Fibroblast of skin of right quadriceps (primary cell): ENCODE results near the gene DDX5.
A peak's percentile ranks its signal among the peaks of the same experiment; 100 is the strongest.
"Not testable (repeated sequence)": the region's sequence is repeated elsewhere in the genome, so short reads cannot be mapped to it uniquely, and the experiment has no call there.

Source experiments
- DNase-seq: peaks from one replicate; pipeline ENCODE4 v3.0.0-alpha.2; 2013

DDX5 gene

GRCh38 chr17:64506576-64507412 lies 705 bp upstream of the DDX5 start, which contains the start of gene CEP95:
Gene CEP95 (plus strand): TSS chr17:64506977. CDS start chr17:64507098, 121 bp downstream.
- peak; percentile 99 for DNase-seq

DNA sequence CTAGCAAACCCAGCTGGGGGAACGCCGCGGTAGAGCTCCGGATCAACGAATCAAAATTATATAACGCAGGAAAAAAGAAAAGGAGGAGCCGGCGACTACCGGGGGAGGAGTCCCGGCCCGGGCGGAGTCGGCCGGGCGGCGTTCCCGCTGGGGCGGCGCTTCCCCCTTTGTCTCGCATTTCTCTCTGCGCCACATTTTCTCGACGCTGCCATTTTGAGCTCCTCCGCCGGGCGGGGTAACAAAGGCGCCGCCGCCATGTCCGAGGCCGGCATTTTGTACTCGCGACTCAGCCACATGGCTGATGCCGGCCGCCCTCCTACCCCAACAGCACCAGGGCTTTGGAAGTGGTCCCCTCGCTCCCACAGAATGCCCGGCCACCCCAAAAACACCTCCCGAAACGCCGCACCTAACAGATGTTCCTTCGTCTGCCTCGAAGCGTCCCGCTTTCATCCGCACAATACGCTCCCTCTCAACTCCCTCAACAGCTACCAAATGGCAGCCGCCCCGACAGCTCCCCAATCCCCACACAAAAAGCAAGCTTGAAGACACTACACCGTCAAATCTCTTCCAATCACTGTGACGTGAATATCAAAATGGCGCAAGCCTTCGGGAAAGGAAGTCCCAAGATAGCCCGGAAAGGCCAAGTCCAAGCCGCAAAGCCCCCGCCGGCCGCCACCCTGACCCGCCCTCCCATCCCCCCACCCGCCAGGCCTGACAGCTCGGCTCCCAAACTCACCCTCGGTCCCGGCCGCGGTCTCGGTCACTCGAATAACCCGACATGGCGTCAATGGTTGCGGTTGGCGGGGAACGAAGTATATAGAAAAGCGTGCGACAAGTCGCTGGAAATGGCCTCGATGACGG lies 519 bp downstream of the DDX5 start:
- peak; percentile 91 for DNase-seq

GRCh38 chr17:64504769-64505339 lies 1.2 kb downstream of the DDX5 start:
- DNase-seq: peak; percentile 48

- no peak for DNase-seq
These were observed 2.0 kb downstream of the DDX5 start for GRCh38 chr17:64503821-64504768.

GRCh38 chr17:64503341-64503740 lies 2.7 kb downstream of the DDX5 start:
- DNase-seq: no peak

GRCh38 chr17:64502809-64503208 lies 3.3 kb downstream of the DDX5 start:
- no peak for DNase-seq

DNA sequence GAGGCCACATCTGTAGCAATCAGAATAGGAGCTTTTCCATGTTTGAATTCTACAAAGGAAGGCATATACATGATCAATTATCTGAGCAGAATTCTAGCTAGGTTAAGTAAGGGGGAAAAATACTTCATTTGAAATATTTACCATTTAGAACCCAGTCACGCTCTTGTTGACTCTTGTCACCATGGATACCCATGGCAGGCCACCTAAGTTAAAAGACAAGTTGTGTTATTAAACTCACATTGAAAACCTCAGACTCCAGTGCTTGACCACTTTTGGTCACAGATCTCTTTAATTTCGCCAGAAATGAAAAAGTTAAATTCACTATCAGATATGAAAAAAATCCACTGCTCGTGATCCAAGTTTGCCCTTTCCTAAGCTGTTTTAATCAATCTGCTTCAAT lies 4.1 kb downstream of the DDX5 start:
- no peak for DNase-seq

DNA sequence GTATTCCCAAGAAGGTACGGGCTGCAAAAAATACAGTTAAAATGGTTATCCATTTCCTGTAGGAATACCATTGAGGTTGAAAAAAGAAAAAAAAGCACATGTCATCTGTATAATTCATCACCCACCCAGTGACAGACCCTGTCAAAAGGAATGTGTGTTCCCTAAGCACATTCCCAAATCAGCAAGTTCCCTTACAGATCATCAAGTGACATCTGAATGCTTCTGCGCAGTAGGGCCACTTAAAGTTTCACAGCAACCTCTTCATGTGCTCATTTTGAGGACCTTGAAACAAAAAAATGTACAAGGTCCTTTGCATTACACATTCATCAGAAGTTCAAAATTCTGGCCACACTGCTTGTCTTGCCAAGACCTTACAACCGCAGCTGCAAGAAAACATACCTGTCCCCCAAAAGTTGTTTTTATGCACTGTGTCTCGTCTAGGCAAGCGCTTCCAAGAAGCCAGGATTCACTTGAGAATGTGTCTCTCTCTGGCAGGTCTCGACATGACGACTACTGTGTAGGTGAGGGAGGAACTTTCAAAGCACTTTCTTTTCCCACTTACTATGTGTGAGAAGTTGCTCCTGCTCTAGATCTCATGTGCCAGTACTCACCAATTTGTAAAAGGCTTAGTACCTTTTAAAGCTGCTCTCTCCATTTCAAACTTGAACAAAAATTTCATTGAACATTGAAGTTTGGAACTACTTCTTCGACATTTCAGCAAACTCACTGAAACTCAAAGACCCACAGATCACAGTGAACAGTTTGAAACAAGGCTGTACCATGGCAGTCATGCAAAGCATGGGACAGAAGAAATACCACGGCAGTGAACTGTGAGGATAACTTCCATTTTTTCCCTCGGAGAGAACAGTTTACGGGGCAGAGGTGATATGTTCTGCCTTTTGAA lies 5.0 kb downstream of the DDX5 start:
- DNase-seq: no peak

DNA sequence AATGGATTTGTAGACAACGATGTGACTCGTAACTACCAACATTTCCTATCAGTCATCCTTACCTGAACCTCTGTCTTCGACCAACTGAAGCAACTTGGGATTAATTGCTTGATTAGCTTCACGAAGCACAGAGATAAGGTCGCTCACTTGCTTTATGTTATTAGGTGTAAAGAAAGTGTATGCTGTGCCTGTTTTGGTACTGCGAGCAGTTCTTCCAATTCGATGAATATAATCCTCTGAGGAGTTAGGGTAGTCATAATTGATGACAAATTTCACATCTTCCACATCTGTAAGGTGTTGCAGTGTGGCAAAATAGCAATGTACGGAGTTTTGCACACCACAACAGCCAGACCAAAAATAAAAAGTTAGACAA lies 5.6 kb downstream of the DDX5 start:
- DNase-seq: no peak

- DNase-seq: peak; percentile 26
These were observed 6.1 kb downstream of the DDX5 start for GRCh38 chr17:64499805-64500486.

GRCh38 chr17:64498308-64499203 lies 7.5 kb downstream of the DDX5 start:
- no peak for DNase-seq

GRCh38 chr17:64497565-64498035 lies 8.5 kb downstream of the DDX5 start:
- no peak for DNase-seq

GRCh38 chr17:64496786-64497564 lies 9.1 kb downstream of the DDX5 start, which contains the start of gene POLG2:
Gene POLG2 (minus strand): TSS chr17:64497054. CDS start chr17:64496968, 86 bp downstream.
- DNase-seq: peak; percentile 91

- DNase-seq: no peak
These were observed 9.7 kb downstream of the DDX5 start for GRCh38 chr17:64496348-64496785.

DNA sequence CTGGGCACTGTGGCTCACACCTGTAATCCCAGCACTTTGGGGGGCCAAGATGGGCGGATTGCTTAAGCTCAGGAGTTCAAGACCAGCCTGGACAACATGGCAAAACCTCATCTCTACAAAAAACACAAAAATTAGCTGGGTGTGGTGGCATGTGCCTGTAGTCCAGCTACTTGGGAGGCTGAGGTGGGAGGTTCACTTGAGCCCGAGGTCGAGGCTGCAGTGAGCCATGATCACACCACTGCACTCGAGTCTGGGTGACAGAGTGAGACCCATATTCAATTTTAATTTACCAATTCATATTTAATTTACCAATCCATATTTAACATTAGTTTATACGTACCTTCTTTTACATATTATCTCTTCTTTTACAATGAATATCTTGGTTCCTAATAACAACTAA lies 10.8 kb downstream of the DDX5 start:
- not testable (repeated sequence) for DNase-seq

GRCh38 chr17:64494121-64494520 lies 12.0 kb downstream of the DDX5 start:
- DNase-seq: no peak

GRCh38 chr17:64492481-64493109 lies 13.5 kb downstream of the DDX5 start:
- DNase-seq: no peak

GRCh38 chr17:64491994-64492393 lies 14.1 kb downstream of the DDX5 start:
- DNase-seq: peak; percentile 81
